HepG2 (cell line): ENCODE data around the gene C1orf198. TPM values are rescaled to one million over a fixed set of nuclear protein-coding genes. Genes with fewer than 3 reads are reported as not detected.
A peak's percentile ranks its signal among the peaks of the same experiment; 100 is the strongest.

Source experiments
- ELK4 ChIP-seq: sonication (generic); formaldehyde crosslinking; IDR thresholded peaks from 2 replicates; pipeline ENCODE4 v1.9.0; 2021; ENCODE audit warnings: missing genetic modification reagents, borderline replicate concordance
- HNF1B ChIP-seq: sonication (generic); formaldehyde crosslinking; IDR thresholded peaks from 2 replicates; pipeline ENCODE4 v1.5.1; 2020; ENCODE audit warnings: mild to moderate bottlenecking, moderate library complexity, missing genetic modification reagents
- KDM2A ChIP-seq: sonication (generic); formaldehyde crosslinking; IDR thresholded peaks from 2 replicates; pipeline ENCODE4 v1.4.0; 2020; ENCODE audit warnings: low read depth, missing genetic modification reagents, borderline replicate concordance
- KDM4B ChIP-seq: sonication (generic); formaldehyde crosslinking; IDR thresholded peaks from 2 replicates; pipeline ENCODE4 v1.4.0; 2020; ENCODE audit warnings: missing genetic modification reagents
- MEIS2 ChIP-seq: sonication (generic); formaldehyde crosslinking; IDR thresholded peaks from 2 replicates; pipeline ENCODE4 v1.9.0; 2021; ENCODE audit warnings: mild to moderate bottlenecking, missing genetic modification reagents
- RAD21 ChIP-seq: fragments of 450-650 bp; formaldehyde crosslinking; IDR thresholded peaks from 2 replicates; pipeline ENCODE4 v1.5.0; 2020; ENCODE audit warnings: mild to moderate bottlenecking
- ZBTB4 ChIP-seq: sonication (generic); formaldehyde crosslinking; IDR thresholded peaks from 2 replicates; pipeline ENCODE4 v1.4.0; 2020; ENCODE audit warnings: missing genetic modification reagents, mild to moderate bottlenecking, borderline replicate concordance
- ZFYVE20 ChIP-seq: sonication (generic); formaldehyde crosslinking; IDR thresholded peaks from 2 replicates; pipeline ENCODE4 v1.8.0; 2023; ENCODE audit warnings: low read depth, mild to moderate bottlenecking, moderate library complexity, missing genetic modification reagents, borderline replicate concordance
- ZNF205 ChIP-seq: IDR thresholded peaks from 2 replicates; pipeline ENCODE4 v1.6.1; 2018; ENCODE audit warnings: missing biosample characterization, missing genetic modification reagents
- ZNF230 ChIP-seq: sonication (generic); formaldehyde crosslinking; IDR thresholded peaks from 2 replicates; pipeline ENCODE4 v1.4.0; 2020; ENCODE audit warnings: mild to moderate bottlenecking, missing genetic modification reagents
- ZNF350 ChIP-seq: sonication (generic); formaldehyde crosslinking; IDR thresholded peaks from 2 replicates; pipeline ENCODE4 v1.4.0; 2020; ENCODE audit warnings: mild to moderate bottlenecking, low read depth, missing genetic modification reagents, borderline replicate concordance
- ZNF407 ChIP-seq: sonication (generic); formaldehyde crosslinking; IDR thresholded peaks from one replicate; pipeline ENCODE4 v1.5.1; 2020; ENCODE audit warnings: mild to moderate bottlenecking, missing genetic modification reagents; ENCODE audit errors: not compliant biosample characterization
- ZNF546 ChIP-seq: sonication (generic); formaldehyde crosslinking; conservative IDR thresholded peaks from 2 replicates; pipeline ENCODE4 v1.8.1; 2023; ENCODE audit warnings: mild to moderate bottlenecking, missing genetic modification reagents
- polyA plus RNA-seq, 8 experiments: library from polyadenylated mRNA; depleted of rRNA in 3 of 8; stranded (reverse) in 7 of 8; unstranded in 1 of 8; fragments of >200 nt; fragmentation: Illumina TruSeq in 4 of 8; extraction: Trizol in 4 of 8; gene quantifications; 2 replicates each; pipeline versions ENCODE4 v1.2.1 to v1.2.3, GENCODE V29; 2011 to 2016; ENCODE audit warnings: low read depth in 4 of 8, missing spikeins in 1 of 8, mixed read lengths in 1 of 8; ENCODE audit not compliant: insufficient read depth in 1 of 8
- total RNA-seq, 5 experiments: library from RNA; depleted of rRNA; stranded (reverse); fragments of >200 nt; fragmentation: Illumina TruSeq; extraction: Trizol; gene quantifications; 2 replicates each; pipeline ENCODE4 v1.2.3, GENCODE V29; 2016; ENCODE audit warnings: low read depth in 1 of 5

The C1orf198 gene
- total and polyA plus RNA-seq, 2 of the 13 experiments (the other 11 are each of a cell fraction or from before 2014, with no cell fraction given), result 12.7 to 13.4 TPM

GRCh38 chr1:230868736-230869385, 540 bp upstream of the C1orf198 start (continued):
- 0 out of 2 replicates have a peak, but pooled peaks have one; percentile 19 for TF ChIP-seq RAD21 (CRISPR knock-in tag)
- TF ChIP-seq ZNF546 (CRISPR knock-in tag), result peak; percentile 63
- TF ChIP-seq ZNF205 (CRISPR knock-in tag), result no peak; the same call in 1 of the 2 replicates
- TF ChIP-seq MEIS2 (CRISPR knock-in tag), result peak; percentile 67
- TF ChIP-seq ZNF407 (CRISPR knock-in tag), result peak; percentile 25
- TF ChIP-seq ELK4 (CRISPR knock-in tag), result no peak
- TF ChIP-seq KDM4B (CRISPR knock-in tag), result no peak
- peak; percentile 68; the same call in 1 of the 2 replicates for TF ChIP-seq HNF1B
- no peak for TF ChIP-seq ZFYVE20 (CRISPR knock-in tag)
- peak; percentile 34; the same call in 1 of the 2 replicates for TF ChIP-seq ZNF350 (CRISPR knock-in tag)
- TF ChIP-seq ZBTB4 (CRISPR knock-in tag), result no peak
- no peak for TF ChIP-seq ZNF230 (CRISPR knock-in tag)
- TF ChIP-seq KDM2A (CRISPR knock-in tag), result peak; percentile 56; the same call in 1 of the 2 replicates
